Measurements from ENCODE around the gene AMHR2.
"Not testable (repeated sequence)": the region's sequence is repeated elsewhere in the genome, so short reads cannot be mapped to it uniquely, and the experiment has no call there.

The AMHR2 gene

DNA sequence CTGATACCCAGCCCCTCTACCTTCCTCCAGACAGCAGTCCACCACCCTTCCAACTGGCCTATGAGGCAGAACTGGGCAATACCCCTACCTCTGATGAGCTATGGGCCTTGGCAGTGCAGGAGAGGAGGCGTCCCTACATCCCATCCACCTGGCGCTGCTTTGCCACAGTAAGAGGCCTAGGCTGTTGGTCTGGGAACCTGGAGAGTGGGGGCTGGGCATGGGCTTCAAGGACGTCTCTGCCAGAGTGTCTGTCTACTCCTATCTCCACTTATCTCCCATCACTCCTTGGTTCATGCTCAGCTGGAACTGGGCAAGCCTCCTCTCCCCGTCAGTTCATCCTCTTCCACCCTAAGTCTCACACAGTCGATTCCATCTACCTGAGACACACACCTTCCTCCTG, 6.5 kb downstream of the AMHR2 start:
- no peak overlapping the region for H3K4me3 ChIP-seq (ENCODE audit: low read depth, low read length)
- TF ChIP-seq, protein P1, sequence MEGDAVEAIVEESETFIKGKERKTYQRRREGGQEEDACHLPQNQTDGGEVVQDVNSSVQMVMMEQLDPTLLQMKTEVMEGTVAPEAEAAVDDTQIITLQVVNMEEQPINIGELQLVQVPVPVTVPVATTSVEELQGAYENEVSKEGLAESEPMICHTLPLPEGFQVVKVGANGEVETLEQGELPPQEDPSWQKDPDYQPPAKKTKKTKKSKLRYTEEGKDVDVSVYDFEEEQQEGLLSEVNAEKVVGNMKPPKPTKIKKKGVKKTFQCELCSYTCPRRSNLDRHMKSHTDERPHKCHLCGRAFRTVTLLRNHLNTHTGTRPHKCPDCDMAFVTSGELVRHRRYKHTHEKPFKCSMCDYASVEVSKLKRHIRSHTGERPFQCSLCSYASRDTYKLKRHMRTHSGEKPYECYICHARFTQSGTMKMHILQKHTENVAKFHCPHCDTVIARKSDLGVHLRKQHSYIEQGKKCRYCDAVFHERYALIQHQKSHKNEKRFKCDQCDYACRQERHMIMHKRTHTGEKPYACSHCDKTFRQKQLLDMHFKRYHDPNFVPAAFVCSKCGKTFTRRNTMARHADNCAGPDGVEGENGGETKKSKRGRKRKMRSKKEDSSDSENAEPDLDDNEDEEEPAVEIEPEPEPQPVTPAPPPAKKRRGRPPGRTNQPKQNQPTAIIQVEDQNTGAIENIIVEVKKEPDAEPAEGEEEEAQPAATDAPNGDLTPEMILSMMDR (IDR thresholded peaks at IDR 0.05; ENCODE audit: low read depth, low read length), result no peak

DNA sequence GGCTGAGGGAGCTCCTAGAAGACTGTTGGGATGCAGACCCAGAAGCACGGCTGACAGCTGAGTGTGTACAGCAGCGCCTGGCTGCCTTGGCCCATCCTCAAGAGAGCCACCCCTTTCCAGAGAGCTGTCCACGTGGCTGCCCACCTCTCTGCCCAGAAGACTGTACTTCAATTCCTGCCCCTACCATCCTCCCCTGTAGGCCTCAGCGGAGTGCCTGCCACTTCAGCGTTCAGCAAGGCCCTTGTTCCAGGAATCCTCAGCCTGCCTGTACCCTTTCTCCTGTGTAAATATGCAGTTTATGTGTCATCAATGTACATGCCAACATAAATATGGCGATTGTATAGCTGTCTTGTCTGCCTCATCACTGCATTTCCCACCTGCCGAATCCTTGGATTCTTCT, 7.5 kb downstream of the AMHR2 start:
- H3K4me3 ChIP-seq (ENCODE audit: low read depth, low read length), result no peak overlapping the region
- TF ChIP-seq, protein P1 (IDR thresholded peaks at IDR 0.05; ENCODE audit: low read depth, low read length), result no peak

DNA sequence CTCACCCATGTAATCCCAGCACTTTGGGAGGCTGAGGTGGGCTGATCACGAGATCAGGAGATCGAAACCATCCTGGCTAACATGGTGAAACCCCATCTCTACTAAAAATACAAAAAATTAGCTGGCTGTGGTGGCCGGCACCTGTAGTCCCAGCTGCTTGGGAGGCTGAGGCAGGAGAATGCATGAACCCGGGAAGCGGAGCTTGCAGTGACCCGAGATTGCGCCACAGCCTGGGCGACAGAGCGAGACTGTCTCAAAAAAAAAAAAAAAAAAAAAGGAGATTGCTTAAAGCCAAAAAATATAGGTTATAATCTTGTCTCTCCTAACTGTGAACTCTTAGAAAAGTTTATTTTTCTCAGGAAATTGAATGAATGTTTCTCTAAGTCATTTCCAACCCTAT, 11.7 kb downstream of the AMHR2 start:
- not testable (repeated sequence) for H3K4me3 ChIP-seq (ENCODE audit: low read depth, low read length)

DNA sequence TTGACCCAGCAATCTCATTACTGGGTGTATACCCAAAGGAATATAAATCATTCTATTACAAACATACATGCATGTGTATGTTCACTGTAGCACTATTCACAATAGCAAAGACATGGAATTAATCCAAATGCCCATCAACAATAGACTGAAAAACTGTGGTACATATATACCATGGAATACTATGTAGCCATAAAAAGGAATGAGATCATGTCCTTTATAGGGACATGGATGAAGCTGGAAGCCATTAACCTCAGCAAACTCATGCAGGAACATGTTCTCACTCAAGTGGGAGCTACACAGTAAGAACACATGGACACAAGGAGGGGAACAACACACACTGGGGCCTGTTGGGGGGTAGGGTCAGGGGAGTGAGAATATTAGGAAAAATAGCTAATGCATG, 15.9 kb downstream of the AMHR2 start:
- H3K4me3 ChIP-seq (ENCODE audit: low read depth, low read length), result not testable (repeated sequence)

DNA sequence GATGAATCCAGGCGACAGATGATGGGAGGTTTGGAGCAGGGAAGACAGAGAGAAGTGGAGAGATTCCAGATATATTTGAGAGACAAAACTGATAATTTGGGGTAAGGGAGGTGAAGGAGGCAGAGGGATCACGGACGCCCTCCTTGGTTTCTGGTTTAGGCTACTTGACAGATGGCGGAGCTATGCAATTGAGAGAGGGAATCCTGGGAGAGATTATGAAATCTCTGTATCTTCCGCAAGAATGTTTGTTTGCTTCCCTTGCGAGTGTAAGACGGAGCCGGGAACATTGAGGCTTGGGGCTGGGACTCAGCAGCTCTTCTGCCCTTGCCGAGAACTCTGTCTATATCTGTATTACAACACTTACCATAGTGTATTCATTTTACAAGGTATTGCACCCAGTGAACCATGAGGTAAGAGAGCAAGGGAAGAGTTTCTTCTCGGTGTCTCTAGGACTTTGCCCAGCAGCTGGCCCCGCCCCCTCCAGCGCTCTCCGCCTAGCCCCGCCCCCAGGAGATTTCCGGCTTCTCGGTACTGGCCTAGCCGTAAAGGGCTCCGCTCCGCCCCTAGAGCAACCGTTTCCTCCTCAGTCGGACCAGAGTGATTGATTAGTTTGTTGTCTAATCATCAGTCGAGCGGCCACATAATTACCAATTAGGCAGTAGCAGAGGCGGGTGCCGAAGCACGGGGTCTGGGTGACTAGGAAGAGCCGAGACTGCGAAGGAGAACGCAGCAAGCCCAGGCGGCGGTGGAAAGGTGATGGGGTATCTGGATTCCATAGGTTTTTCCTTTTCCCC, 17.6 kb downstream of the AMHR2 start, which contains the start of gene PRR13:
PRR13 (plus strand) TSS at position 695 of the 794 bp plus-strand sequence. CDS start 981 bp downstream, outside the sequence.
- TF ChIP-seq, protein P1 (IDR thresholded peaks at IDR 0.05; ENCODE audit: low read depth, low read length), result no peak
- peak within 1 kb of the TSS; percentile 90 for H3K4me3 ChIP-seq (ENCODE audit: low read depth, low read length)

DNA sequence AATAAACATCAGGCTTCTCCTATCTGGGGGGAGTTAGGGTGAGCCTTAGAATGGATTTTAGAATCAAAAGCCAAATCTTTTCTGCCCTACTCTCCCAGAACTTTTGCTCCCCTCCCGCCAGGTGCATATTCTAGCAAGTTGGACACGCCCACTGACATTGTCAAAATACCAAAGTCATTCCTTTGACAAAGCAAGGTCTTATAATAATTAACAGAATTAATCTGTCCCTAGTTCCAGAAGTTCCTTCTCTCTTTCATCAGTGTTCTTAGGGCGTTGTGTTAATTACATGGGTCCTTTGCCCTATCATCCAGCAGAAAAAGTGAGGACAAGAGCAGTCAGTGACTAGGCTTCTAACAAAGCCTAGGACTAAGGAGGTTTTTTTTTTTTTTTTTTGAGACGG, 20.3 kb downstream of the AMHR2 start:
- H3K4me3 ChIP-seq (ENCODE audit: low read depth, low read length), result no peak overlapping the region
- TF ChIP-seq, protein P1 (IDR thresholded peaks at IDR 0.05; ENCODE audit: low read depth, low read length), result no peak

DNA sequence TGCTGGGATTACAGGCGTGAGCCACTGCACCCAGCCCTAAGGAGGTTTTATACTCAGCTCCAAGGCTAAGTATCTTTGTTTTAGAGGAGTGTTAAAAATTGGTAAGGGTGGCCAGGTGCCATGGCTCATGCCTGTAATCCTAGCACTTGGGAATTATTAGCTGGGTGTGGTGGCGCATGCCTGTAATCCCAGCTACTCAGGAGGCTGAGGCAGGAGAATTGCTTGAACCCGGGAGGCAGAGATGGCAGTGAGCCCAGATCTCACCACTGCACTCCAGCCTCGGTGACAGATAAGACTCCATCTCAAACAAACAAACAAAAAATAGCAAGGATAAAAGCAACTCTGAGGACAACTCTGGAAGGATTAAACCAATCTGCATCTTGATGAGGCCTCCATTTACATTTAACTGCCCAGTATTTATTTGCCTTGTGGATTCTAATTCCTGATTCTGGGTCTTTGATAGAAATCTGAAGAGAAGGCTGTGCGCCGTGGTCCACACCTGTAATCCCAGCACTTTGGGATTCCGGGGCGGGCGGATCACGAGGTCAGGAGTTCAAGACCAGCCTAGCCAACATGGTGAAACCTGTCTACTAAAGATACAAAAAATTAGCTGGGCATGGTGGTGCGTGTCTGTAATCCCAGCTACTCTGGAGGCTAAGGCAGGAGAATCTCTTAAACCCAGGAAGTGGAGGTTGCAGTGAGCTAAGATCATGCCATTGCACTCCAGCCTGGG, 21.1 kb downstream of the AMHR2 start:
- not testable (repeated sequence) for H3K4me3 ChIP-seq (ENCODE audit: low read depth, low read length)

DNA sequence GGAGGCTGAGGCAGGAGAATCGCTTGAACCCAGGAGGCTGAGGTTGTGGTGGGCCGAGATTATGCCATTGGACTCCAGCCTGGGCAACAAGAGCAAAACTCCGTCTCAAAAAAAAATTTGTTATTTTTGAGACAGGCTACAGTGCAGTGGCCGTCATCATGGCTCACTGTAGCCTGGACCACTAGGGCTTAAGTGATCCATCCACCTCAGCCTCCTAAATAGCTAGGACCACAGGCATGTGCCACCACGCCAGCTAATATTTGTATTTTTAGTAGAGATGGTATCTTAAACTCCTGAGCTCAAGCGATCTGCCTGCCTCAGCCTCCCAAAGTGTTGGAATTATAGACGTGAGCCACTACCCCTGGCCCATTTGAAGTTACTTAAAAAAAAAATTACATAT, 27.3 kb downstream of the AMHR2 start:
- TF ChIP-seq, protein P1 (IDR thresholded peaks at IDR 0.05; ENCODE audit: low read depth, low read length), result no peak
- H3K4me3 ChIP-seq (ENCODE audit: low read depth, low read length), result no peak overlapping the region

Measured in WI38 (cell line).